ENCODE results near the gene FIG4. TPM values are rescaled to one million over a fixed set of nuclear protein-coding genes. Genes with fewer than 3 reads are reported as not detected.

FIG4 gene
- total RNA-seq, 1 donor from 2014 or later = 9.4 TPM

GRCh38 chr6:109870089-109870410, 179.0 kb downstream of the FIG4 start:
- intact Hi-C loops (cut with DNase I) = no loop called here
- no peak for DNase-seq (ENCODE audit: low spot score)

GRCh38 chr6:109872549-109872948, 181.5 kb downstream of the FIG4 start:
- no peak for DNase-seq (ENCODE audit: low spot score)
- intact Hi-C loops (cut with DNase I) = no loop called here

- intact Hi-C loops (cut with DNase I) = no loop called here
- DNase-seq (ENCODE audit: low spot score) = no peak
These were observed 182.0 kb downstream of the FIG4 start for GRCh38 chr6:109872968-109873545.

- no peak for DNase-seq (ENCODE audit: low spot score)
- intact Hi-C loops (cut with DNase I) = no loop called here
These were observed 183.0 kb downstream of the FIG4 start for GRCh38 chr6:109874086-109874485.

GRCh38 chr6:109874621-109875020, 183.5 kb downstream of the FIG4 start:
- no peak for DNase-seq (ENCODE audit: low spot score)
- intact Hi-C loops (cut with DNase I) = no loop called here

Other genes starting within 250 kb of the FIG4 start
- 7.7 TPM for gene MICAL1, start 235.5 kb upstream of the FIG4 start, total RNA-seq
- gene ZBTB24, start 208.1 kb upstream of the FIG4 start, total RNA-seq = 3.0 TPM
- gene AK9, start 94 bp upstream of the FIG4 start, total RNA-seq = 8.3 TPM

All from cardiac septum (tissue), 1 donor.